Thoracic aorta (tissue), 2 donors: ENCODE measurements around the gene STOML1. TPM values are rescaled to one million over a fixed set of nuclear protein-coding genes. Genes with fewer than 3 reads are reported as not detected.

Experiments used
- ATAC-seq: fragments of 150-250 bp; one replicate; pipeline ENCODE4 v1.8.0; 2017; ENCODE audit warnings: low read depth; ENCODE audit not compliant: insufficient number of reproducible peaks, low FRiP score
- DNase-seq: peaks from one replicate; pipeline ENCODE4 v3.0.0-alpha.2; 2020; ENCODE audit warnings: low spot score
- H3K27ac ChIP-seq, 2 donors: fragments of 200-600 bp; sonication (generic); 1 replicate in 1 of 2; 2 replicates in 1 of 2; pipeline ENCODE4 v1.5.1; 2016; ENCODE audit warnings: mild to moderate bottlenecking in 2 of 2, moderate library complexity in 2 of 2
- H3K27me3 ChIP-seq: fragments of 200-600 bp; sonication (generic); replicated peaks from 2 replicates; pipeline ENCODE4 v1.6.0; 2016; ENCODE audit warnings: mild to moderate bottlenecking; ENCODE audit not compliant: insufficient read depth
- H3K36me3 ChIP-seq: fragments of 200-600 bp; sonication (generic); one replicate; pipeline ENCODE4 v1.5.1; 2016
- H3K4me1 ChIP-seq, 2 donors: fragments of 200-600 bp; sonication (generic); 1 replicate in 1 of 2; 2 replicates in 1 of 2; pipeline versions ENCODE4 v1.5.1 to v1.6.0; 2016; ENCODE audit warnings: low read depth in 2 of 2, mild to moderate bottlenecking in 1 of 2; ENCODE audit not compliant: control insufficient read depth in 1 of 2
- H3K4me3 ChIP-seq: fragments of 200-600 bp; sonication (generic); 2 replicates; pipeline ENCODE4 v1.5.1; 2016; ENCODE audit warnings: mild to moderate bottlenecking
- H3K9me3 ChIP-seq: fragments of 200-600 bp; sonication (generic); 2 replicates; pipeline ENCODE4 v1.5.1; 2016
- total RNA-seq, 2 donors: library from RNA; depleted of rRNA; stranded (reverse); fragments of >200 nt; gene quantifications; one replicate each; pipeline versions ENCODE4 v1.1.0 to v1.2.3, GENCODE V29; 2016
- TF ChIP-seq, protein P1 (sequence below): fragments of 200-600 bp; sonication (generic); IDR thresholded peaks from one replicate; pipeline ENCODE4 v1.5.1; 2019; ENCODE audit warnings: antibody characterized with exemption

STOML1 gene
- total RNA-seq, 2 donors from 2014 or later = 23.6 to 37.9 TPM

DNA sequence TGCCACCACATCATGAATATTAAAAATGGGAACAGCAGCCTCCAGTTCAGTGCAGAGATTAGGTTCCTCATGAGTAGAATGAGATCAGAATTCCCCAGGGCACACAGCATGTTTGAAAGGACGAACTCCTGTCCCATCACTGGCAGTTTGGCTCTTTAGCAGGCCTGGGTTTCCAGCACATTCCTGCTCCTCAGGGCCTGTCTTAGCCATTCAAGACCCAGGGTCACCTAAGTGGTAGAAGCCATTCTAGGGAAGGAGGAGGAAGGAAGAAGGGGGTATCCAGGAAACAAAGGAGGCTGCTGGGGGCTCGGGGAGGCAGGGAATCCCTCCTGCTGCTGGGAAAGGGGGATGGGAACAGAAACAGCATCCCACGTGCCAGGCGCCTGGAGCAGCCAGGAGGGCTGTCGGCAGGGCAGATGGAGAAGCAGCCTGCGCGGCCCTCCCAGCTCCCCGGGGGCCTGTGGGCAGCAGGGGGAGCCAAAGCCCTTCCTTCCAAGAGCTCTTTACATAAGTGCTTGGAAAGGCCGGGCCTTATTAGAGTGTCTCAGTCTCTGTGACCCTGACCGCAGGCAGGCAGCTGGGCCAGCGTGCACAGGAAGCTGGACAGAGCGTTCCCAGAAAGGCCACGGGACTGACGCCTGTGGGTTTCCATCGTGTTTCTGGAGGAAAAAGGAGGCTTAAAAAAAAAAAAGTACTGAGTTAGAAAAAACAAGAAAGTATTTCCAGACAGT lies 41.1 kb downstream of the STOML1 start:
- Histone ChIP-seq H3K36me3 (peaks cover 44% of the 10 kb centered on the region), H3K9me3 (no peaks in the 10 kb centered on the region), H3K4me3 (no peak overlapping the region), H3K27me3 (no peaks in the 10 kb centered on the region), H3K27ac (peak overlapping the region; percentile 98 to 99), H3K4me1 (peaks cover 26 to 44% of the 10 kb centered on the region in 2 donors)
- TF ChIP-seq, protein P1, sequence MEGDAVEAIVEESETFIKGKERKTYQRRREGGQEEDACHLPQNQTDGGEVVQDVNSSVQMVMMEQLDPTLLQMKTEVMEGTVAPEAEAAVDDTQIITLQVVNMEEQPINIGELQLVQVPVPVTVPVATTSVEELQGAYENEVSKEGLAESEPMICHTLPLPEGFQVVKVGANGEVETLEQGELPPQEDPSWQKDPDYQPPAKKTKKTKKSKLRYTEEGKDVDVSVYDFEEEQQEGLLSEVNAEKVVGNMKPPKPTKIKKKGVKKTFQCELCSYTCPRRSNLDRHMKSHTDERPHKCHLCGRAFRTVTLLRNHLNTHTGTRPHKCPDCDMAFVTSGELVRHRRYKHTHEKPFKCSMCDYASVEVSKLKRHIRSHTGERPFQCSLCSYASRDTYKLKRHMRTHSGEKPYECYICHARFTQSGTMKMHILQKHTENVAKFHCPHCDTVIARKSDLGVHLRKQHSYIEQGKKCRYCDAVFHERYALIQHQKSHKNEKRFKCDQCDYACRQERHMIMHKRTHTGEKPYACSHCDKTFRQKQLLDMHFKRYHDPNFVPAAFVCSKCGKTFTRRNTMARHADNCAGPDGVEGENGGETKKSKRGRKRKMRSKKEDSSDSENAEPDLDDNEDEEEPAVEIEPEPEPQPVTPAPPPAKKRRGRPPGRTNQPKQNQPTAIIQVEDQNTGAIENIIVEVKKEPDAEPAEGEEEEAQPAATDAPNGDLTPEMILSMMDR = peak; percentile 70
- DNase-seq (peak; percentile 82), ATAC-seq (peak; percentile 84)

DNA sequence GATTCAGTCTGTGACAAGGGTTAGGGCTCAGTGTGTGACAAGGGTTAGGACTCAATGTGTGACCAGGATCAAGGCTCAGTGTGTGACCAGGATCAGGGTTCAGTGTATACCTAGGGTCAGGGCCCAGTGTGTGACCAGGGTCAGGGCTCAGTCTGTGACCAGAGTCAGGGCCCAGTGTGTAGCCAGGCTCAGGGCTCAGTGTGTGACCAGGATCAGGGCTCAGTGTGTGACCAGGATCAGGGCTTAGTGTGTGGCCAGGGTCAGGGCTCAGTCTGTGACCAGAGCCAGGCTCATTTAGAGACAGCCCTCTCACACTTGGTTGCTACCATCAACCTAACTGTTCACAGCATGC lies 41.6 kb downstream of the STOML1 start:
- no peaks in the 10 kb centered on the region for H3K9me3 ChIP-seq
- TF ChIP-seq, protein P1 = no peak
- no peaks in the 10 kb centered on the region for H3K27me3 ChIP-seq
- H3K36me3 ChIP-seq = peaks cover 46% of the 10 kb centered on the region
- peak overlapping the region; percentile 98 to 99 for H3K27ac ChIP-seq
- no peak for ATAC-seq
- no peak overlapping the region for H3K4me3 ChIP-seq
- peaks cover 26 to 41% of the 10 kb centered on the region in 2 donors for H3K4me1 ChIP-seq
- no peak for DNase-seq

DNA sequence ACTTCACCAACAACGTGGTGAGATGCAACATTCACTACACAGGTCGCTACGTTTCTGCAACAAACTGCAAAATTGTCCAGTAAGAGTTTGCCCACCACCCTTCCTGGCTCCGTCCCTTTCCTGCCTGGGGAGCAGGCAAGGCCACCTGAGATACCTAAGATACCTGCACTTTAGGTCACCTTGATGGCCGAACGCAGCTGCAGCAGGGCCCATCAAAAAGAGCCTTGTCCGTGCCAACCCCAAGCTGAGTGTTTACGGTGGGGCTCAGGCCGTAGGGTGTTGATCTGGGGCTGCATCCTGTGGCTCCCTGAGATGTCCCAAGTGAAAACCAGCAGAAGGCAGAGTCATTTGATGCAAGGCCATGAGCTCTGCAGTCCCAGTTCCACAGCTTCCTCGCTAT lies 42.6 kb downstream of the STOML1 start:
- Histone ChIP-seq H3K4me1 (peaks cover 29 to 50% of the 10 kb centered on the region in 2 donors), H3K27ac (peak overlapping the region; percentile 98 to 99), H3K27me3 (no peaks in the 10 kb centered on the region), H3K36me3 (peaks cover 46% of the 10 kb centered on the region), H3K4me3 (no peak overlapping the region), H3K9me3 (no peaks in the 10 kb centered on the region)
- ATAC-seq (no peak), DNase-seq (no peak)
- TF ChIP-seq, protein P1 = no peak

DNA sequence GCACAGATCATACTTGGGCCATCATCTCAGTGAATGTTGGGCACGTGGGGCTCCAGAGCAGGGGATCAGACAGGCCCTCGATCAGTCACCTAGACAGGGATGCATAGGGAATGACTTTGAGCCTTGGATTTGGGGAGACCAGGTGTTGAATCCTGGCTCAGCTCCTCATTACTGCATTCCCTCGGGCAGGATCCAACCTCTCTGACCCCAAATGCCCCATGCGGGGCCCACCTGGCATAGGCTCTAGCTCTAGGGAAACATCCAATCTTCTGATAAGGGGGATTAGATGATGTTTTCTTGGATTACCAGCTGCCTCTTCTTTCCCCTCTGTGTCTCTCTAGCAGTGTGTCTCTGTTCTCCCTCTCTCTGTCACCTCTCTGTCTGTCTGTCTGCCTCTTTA lies 43.1 kb downstream of the STOML1 start:
- no peaks in the 10 kb centered on the region for H3K27me3 ChIP-seq
- H3K4me1 ChIP-seq = peaks cover 34 to 55% of the 10 kb centered on the region in 2 donors
- H3K4me3 ChIP-seq = no peak overlapping the region
- peaks cover 46% of the 10 kb centered on the region for H3K36me3 ChIP-seq
- no peaks in the 10 kb centered on the region for H3K9me3 ChIP-seq
- ATAC-seq (no peak), DNase-seq (no peak)
- H3K27ac ChIP-seq = peak overlapping the region; percentile 32 to 33
- TF ChIP-seq, protein P1 = no peak

DNA sequence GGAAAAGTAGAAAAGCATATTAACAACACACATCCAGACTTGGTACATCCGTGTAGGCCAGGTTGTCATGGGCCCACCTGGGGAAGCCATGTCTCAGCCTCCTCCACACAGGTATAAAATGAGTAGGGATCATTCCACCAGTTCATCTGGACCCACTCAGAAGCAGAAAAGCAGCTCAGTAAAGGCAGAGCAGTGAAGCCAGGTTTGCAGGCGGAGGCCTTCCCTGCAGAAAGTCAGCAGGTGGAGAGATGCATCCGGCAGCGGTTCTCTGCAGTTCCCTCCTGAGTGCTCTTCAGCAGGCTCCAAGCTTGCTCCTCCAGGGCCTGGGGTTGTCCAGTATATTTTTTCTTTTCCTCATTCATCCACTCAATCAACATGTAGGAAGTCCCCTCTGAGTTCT lies 43.7 kb downstream of the STOML1 start:
- H3K36me3 ChIP-seq = peaks cover 46% of the 10 kb centered on the region

More for the DNA sequence above, 43.7 kb downstream of the STOML1 start:
- peak overlapping the region in 1 of 2 donors; percentile 93 for H3K27ac ChIP-seq
- peaks cover 36 to 56% of the 10 kb centered on the region in 2 donors for H3K4me1 ChIP-seq
- no peaks in the 10 kb centered on the region for H3K9me3 ChIP-seq
- no peak overlapping the region for H3K4me3 ChIP-seq
- no peak for DNase-seq
- no peaks in the 10 kb centered on the region for H3K27me3 ChIP-seq
- no peak for ATAC-seq
- TF ChIP-seq, protein P1 = no peak
